Measurements from ENCODE around the gene PBRM1.

DNA sequence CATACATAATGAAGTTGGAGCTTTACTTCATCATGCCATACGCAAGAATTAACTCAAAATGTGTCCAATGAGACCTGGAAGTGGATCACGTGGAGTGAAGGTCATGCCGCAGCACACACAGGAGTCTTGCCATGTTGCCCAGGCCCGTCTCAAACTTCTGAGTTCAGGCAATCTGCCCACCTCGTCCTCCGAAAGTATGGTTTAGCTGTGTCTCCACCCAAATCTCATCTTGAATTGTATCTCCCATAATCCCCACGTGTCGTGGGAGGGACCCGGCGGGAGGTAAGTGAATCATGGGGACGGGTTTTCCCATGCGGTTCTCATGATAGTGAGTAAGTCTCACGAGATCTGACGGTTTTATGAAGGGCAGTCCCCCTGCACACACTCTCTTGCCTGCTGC, 45.9 kb upstream of the PBRM1 start:
- TF ChIP-seq, protein P1, sequence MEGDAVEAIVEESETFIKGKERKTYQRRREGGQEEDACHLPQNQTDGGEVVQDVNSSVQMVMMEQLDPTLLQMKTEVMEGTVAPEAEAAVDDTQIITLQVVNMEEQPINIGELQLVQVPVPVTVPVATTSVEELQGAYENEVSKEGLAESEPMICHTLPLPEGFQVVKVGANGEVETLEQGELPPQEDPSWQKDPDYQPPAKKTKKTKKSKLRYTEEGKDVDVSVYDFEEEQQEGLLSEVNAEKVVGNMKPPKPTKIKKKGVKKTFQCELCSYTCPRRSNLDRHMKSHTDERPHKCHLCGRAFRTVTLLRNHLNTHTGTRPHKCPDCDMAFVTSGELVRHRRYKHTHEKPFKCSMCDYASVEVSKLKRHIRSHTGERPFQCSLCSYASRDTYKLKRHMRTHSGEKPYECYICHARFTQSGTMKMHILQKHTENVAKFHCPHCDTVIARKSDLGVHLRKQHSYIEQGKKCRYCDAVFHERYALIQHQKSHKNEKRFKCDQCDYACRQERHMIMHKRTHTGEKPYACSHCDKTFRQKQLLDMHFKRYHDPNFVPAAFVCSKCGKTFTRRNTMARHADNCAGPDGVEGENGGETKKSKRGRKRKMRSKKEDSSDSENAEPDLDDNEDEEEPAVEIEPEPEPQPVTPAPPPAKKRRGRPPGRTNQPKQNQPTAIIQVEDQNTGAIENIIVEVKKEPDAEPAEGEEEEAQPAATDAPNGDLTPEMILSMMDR (IDR thresholded peaks at IDR 0.05): no peak
- no peak for TF ChIP-seq POLR2A (IDR thresholded peaks at IDR 0.05)
